HEK293 (cell line): ENCODE measurements around the gene PRMT7.

ENCODE experiments used
- CTCF ChIA-PET: fragments of 350-600 bp; formaldehyde crosslinking; extraction: SDS; loops from one replicate; lab custom pipeline; 2021; ENCODE audit warnings: antibody characterized with exemption; lab: Yijun Ruan, JAX
- POLR2A ChIA-PET: fragments of 300-600 bp; formaldehyde crosslinking; extraction: SDS; loops from one replicate; lab custom pipeline; 2020; ENCODE audit warnings: antibody characterized with exemption, inconsistent platforms; lab: Yijun Ruan, JAX
- H3K27ac ChIP-seq: fragments of 200-500 bp; sonication (Bioruptor generic); 2 replicates; pipeline ENCODE4 v1.5.1; 2014; ENCODE audit warnings: low read depth, low read length, control low read depth, inconsistent platforms; ENCODE audit errors: extremely low read depth
- H3K36me3 ChIP-seq, 2 experiments: fragments of 200-500 bp in 1 of 2; sonication (Bioruptor generic) in 1 of 2; 1 replicate in 1 of 2; 2 replicates in 1 of 2; pipeline ENCODE4 v1.5.1; 2014 to 2017; ENCODE audit warnings: inconsistent platforms in 2 of 2, low read length in 2 of 2; ENCODE audit not compliant: control insufficient read depth in 2 of 2, insufficient read depth in 1 of 2
- H3K4me1 ChIP-seq: fragments of 200-500 bp; sonication (Bioruptor generic); 2 replicates; pipeline ENCODE4 v1.5.1; 2014; ENCODE audit warnings: mild to moderate bottlenecking, low read length, inconsistent platforms; ENCODE audit not compliant: control insufficient read depth, insufficient read depth
- H3K4me3 ChIP-seq: 2 replicates; pipeline ENCODE4 v1.5.1; 2011; ENCODE audit warnings: low read depth, mild to moderate bottlenecking, control low read depth, low read length, moderate library complexity
- H3K9me3 ChIP-seq: fragments of 200-500 bp; sonication (Bioruptor generic); 2 replicates; pipeline ENCODE4 v1.5.1; 2014; ENCODE audit warnings: low read depth, low read length, inconsistent platforms; ENCODE audit not compliant: control insufficient read depth, insufficient read depth
- EGR2 ChIP-seq: fragments of 450-650 bp; formaldehyde crosslinking; IDR thresholded peaks from 2 replicates; pipeline ENCODE4 v1.5.1; 2016; ENCODE audit warnings: low read depth, missing biosample characterization, missing genetic modification characterization
- MZF1 ChIP-seq: fragments of 450-650 bp; formaldehyde crosslinking; IDR thresholded peaks from 2 replicates; pipeline ENCODE4 v1.5.1; 2017; ENCODE audit warnings: missing biosample characterization, missing genetic modification characterization, borderline replicate concordance
- SALL2 ChIP-seq: fragments of 450-650 bp; formaldehyde crosslinking; IDR thresholded peaks from 2 replicates; pipeline ENCODE4 v1.5.0; 2017; ENCODE audit warnings: missing biosample characterization, mild to moderate bottlenecking, missing genetic modification characterization, borderline replicate concordance
- SETDB1 ChIP-seq: IDR thresholded peaks from one replicate; pipeline ENCODE4 v1.6.1; 2017; ENCODE audit warnings: mild to moderate bottlenecking, low read length, moderate library complexity, mixed read lengths; ENCODE audit not compliant: insufficient read length
- YY2 ChIP-seq: fragments of 450-650 bp; formaldehyde crosslinking; IDR thresholded peaks from 2 replicates; pipeline ENCODE4 v1.5.1; 2016; ENCODE audit warnings: missing biosample characterization, missing genetic modification characterization
- ZBTB48 ChIP-seq: fragments of 450-650 bp; formaldehyde crosslinking; IDR thresholded peaks from 2 replicates; pipeline ENCODE4 v1.5.1; 2016; ENCODE audit warnings: missing biosample characterization, missing genetic modification characterization
- ZFHX2 ChIP-seq: fragments of 450-650 bp; formaldehyde crosslinking; conservative IDR thresholded peaks from 2 replicates; pipeline ENCODE4 v1.5.1; 2016; ENCODE audit warnings: missing biosample characterization, missing genetic modification characterization
- ZNF121 ChIP-seq: fragments of 450-650 bp; formaldehyde crosslinking; IDR thresholded peaks from 2 replicates; pipeline ENCODE4 v1.5.1; 2016; ENCODE audit warnings: missing biosample characterization, missing genetic modification characterization
- ZNF132 ChIP-seq: fragments of 450-650 bp; formaldehyde crosslinking; IDR thresholded peaks from 2 replicates; pipeline ENCODE4 v1.5.1; 2017; ENCODE audit warnings: missing biosample characterization, missing genetic modification characterization, borderline replicate concordance
- ZNF140 ChIP-seq: fragments of 450-650 bp; formaldehyde crosslinking; IDR thresholded peaks from 2 replicates; pipeline ENCODE4 v1.5.1; 2016; ENCODE audit warnings: missing biosample characterization, missing genetic modification characterization
- ZNF169 ChIP-seq: fragments of 450-650 bp; formaldehyde crosslinking; IDR thresholded peaks from 2 replicates; pipeline ENCODE4 v1.5.1; 2016; ENCODE audit warnings: missing biosample characterization, missing genetic modification characterization
- ZNF2 ChIP-seq: fragments of 450-650 bp; formaldehyde crosslinking; IDR thresholded peaks from 2 replicates; pipeline ENCODE4 v1.5.1; 2016; ENCODE audit warnings: missing biosample characterization, missing genetic modification characterization
- ZNF266 ChIP-seq: fragments of 450-650 bp; formaldehyde crosslinking; IDR thresholded peaks from 2 replicates; pipeline ENCODE4 v1.5.1; 2016; ENCODE audit warnings: missing biosample characterization, missing genetic modification characterization, low read depth
- ZNF302 ChIP-seq: fragments of 450-650 bp; formaldehyde crosslinking; IDR thresholded peaks from 2 replicates; pipeline ENCODE4 v1.5.1; 2016; ENCODE audit warnings: missing biosample characterization, missing genetic modification characterization, low read depth
- ZNF335 ChIP-seq: fragments of 450-650 bp; formaldehyde crosslinking; conservative IDR thresholded peaks from 2 replicates; pipeline ENCODE4 v1.5.1; 2016; ENCODE audit warnings: missing biosample characterization, missing genetic modification characterization
- ZNF354C ChIP-seq: fragments of 450-650 bp; formaldehyde crosslinking; IDR thresholded peaks from 2 replicates; pipeline ENCODE4 v1.5.1; 2016; ENCODE audit warnings: missing biosample characterization, missing genetic modification characterization, low read depth, borderline replicate concordance
- ZNF423 ChIP-seq: fragments of 450-650 bp; formaldehyde crosslinking; IDR thresholded peaks from 2 replicates; pipeline ENCODE4 v1.5.1; 2016; ENCODE audit warnings: missing biosample characterization, missing genetic modification characterization
- ZNF600 ChIP-seq: fragments of 450-650 bp; formaldehyde crosslinking; IDR thresholded peaks from 2 replicates; pipeline ENCODE4 v1.5.1; 2016; ENCODE audit warnings: missing biosample characterization, missing genetic modification characterization
- ZNF610 ChIP-seq: fragments of 450-650 bp; formaldehyde crosslinking; IDR thresholded peaks from 2 replicates; pipeline ENCODE4 v1.5.1; 2016; ENCODE audit warnings: missing biosample characterization, missing genetic modification characterization, borderline replicate concordance
- ZNF658 ChIP-seq: fragments of 450-650 bp; formaldehyde crosslinking; IDR thresholded peaks from 2 replicates; pipeline ENCODE4; 2016; ENCODE audit warnings: missing biosample characterization, missing genetic modification characterization
- ZNF660 ChIP-seq: fragments of 450-650 bp; IDR thresholded peaks from 2 replicates; pipeline ENCODE4 v1.5.1; 2018; ENCODE audit warnings: missing biosample characterization, mild to moderate bottlenecking, missing genetic modification characterization
- ZNF707 ChIP-seq: fragments of 450-650 bp; formaldehyde crosslinking; IDR thresholded peaks from 2 replicates; pipeline ENCODE4 v1.5.1; 2016; ENCODE audit warnings: missing biosample characterization, missing genetic modification characterization
- ZNF791 ChIP-seq: fragments of 450-650 bp; formaldehyde crosslinking; IDR thresholded peaks from 2 replicates; pipeline ENCODE4 v1.5.1; 2016; ENCODE audit warnings: missing biosample characterization, missing genetic modification characterization
- TF ChIP-seq, protein P1 (sequence below): fragments of 450-650 bp; formaldehyde crosslinking; IDR thresholded peaks from 2 replicates; pipeline ENCODE4 v1.5.1; 2016; ENCODE audit warnings: missing biosample characterization, missing genetic modification characterization
- TF ChIP-seq, protein P2 (sequence below): fragments of 450-650 bp; formaldehyde crosslinking; IDR thresholded peaks from 2 replicates; pipeline ENCODE4 v1.5.1; 2017; ENCODE audit warnings: missing biosample characterization, missing genetic modification characterization
- TF ChIP-seq, protein P3 (sequence below): fragments of 450-650 bp; formaldehyde crosslinking; IDR thresholded peaks from 2 replicates; pipeline ENCODE4 v1.5.1; 2016; ENCODE audit warnings: missing biosample characterization, missing genetic modification characterization
- TF ChIP-seq, protein P4 (sequence below): fragments of 450-650 bp; formaldehyde crosslinking; IDR thresholded peaks from 2 replicates; pipeline ENCODE4 v1.5.1; 2016; ENCODE audit warnings: missing biosample characterization, missing genetic modification characterization

The PRMT7 gene

DNA sequence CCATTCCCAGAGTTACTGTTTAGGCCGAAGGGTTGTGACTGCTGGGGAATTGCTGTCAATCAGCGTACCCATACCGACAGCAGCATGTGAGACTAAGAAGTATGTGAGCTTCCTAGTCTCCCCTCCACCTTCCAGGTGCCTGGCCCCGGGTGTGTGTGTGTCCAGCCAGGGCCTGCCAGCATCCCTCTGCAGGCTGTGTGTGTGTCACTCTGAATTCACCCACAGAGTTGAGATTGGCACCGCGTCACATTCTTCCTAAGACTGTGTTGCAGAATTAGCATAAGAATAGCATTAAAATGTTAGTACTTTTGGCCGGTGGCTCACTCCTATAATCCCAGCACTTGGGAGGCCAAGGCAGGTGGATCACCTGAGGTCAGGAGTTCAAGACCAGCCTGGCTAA lies 31.8 kb downstream of the PRMT7 start:
- H3K27ac ChIP-seq = no peak overlapping the region
- no peaks in the 10 kb centered on the region for H3K9me3 ChIP-seq
- H3K4me1 ChIP-seq = no peaks in the 10 kb centered on the region
- POLR2A ChIA-PET = no interaction called here
- no peak overlapping the region for H3K4me3 ChIP-seq
- TF ChIP-seq ZNF791 (no peak), YY2 (tag by site-specific recombination) (no peak), ZNF335 (tag by site-specific recombination) (no peak), ZNF266 (tag by site-specific recombination) (no peak), SALL2 (tag by site-specific recombination) (no peak), ZNF2 (tag by site-specific recombination) (no peak), ZFHX2 (no peak), ZNF610 (tag by site-specific recombination) (no peak), SETDB1 (no peak), ZNF660 (tag by site-specific recombination) (no peak), ZNF121 (no peak), ZNF132 (tag by site-specific recombination) (no peak), ZNF423 (no peak)
- TF ChIP-seq, protein P1, sequence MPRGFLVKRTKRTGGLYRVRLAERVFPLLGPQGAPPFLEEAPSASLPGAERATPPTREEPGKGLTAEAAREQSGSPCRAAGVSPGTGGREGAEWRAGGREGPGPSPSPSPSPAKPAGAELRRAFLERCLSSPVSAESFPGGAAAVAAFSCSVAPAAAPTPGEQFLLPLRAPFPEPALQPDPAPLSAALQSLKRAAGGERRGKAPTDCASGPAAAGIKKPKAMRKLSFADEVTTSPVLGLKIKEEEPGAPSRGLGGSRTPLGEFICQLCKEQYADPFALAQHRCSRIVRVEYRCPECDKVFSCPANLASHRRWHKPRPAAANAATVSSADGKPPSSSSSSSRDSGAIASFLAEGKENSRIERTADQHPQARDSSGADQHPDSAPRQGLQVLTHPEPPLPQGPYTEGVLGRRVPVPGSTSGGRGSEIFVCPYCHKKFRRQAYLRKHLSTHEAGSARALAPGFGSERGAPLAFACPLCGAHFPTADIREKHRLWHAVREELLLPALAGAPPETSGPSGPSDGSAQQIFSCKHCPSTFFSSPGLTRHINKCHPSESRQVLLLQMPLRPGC (tag by site-specific recombination) = no peak
- TF ChIP-seq, protein P2, sequence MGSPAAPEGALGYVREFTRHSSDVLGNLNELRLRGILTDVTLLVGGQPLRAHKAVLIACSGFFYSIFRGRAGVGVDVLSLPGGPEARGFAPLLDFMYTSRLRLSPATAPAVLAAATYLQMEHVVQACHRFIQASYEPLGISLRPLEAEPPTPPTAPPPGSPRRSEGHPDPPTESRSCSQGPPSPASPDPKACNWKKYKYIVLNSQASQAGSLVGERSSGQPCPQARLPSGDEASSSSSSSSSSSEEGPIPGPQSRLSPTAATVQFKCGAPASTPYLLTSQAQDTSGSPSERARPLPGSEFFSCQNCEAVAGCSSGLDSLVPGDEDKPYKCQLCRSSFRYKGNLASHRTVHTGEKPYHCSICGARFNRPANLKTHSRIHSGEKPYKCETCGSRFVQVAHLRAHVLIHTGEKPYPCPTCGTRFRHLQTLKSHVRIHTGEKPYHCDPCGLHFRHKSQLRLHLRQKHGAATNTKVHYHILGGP (tag by site-specific recombination) = no peak
- H3K36me3 ChIP-seq = peaks cover 18 to 94% of the 10 kb centered on the region in 2 experiments; a peak in 2 of 3 replicates
- CTCF ChIA-PET = interaction anchor here (0.5 to 1.3 kb wide), 4 partner anchors 22 to 967 kb away, joined by 3 to 4 read pairs (median 3); no protein-coding TSS in a partner anchor

DNA sequence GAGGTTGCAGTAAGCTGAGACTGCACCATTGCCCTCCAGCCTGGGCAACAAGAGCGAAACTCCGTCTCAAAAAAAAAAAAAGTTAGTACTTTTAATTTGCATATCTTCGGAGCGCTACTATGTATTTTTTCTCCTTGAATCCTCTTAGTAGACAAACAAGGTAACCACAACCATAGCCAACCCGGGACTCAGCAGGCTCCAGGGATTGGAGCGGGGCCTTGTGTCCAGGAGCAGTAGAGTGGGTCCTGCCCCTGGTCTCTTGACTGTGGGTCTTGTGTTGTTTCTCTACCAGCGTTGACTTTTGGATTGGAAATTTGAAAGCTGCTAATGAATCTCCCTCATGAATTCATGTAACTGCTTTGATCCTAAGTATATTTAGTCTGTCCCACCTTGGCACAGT lies 32.3 kb downstream of the PRMT7 start:
- Histone ChIP-seq H3K36me3 (peaks cover 18 to 94% of the 10 kb centered on the region in 2 experiments; a peak in 2 of 3 replicates), H3K27ac (no peak overlapping the region), H3K4me1 (no peaks in the 10 kb centered on the region), H3K9me3 (no peaks in the 10 kb centered on the region), H3K4me3 (no peak overlapping the region)
- POLR2A ChIA-PET = no interaction called here
- CTCF ChIA-PET = interaction anchor here (0.5 to 1.3 kb wide), 3 partner anchors 54 to 967 kb away, joined by 3 to 4 read pairs (median 3); no protein-coding TSS in a partner anchor
- TF ChIP-seq ZNF169 (tag by site-specific recombination) = no peak
- no peak for TF ChIP-seq ZNF354C (tag by site-specific recombination)
- TF ChIP-seq ZNF707 (tag by site-specific recombination) = no peak
- TF ChIP-seq, protein P3, sequence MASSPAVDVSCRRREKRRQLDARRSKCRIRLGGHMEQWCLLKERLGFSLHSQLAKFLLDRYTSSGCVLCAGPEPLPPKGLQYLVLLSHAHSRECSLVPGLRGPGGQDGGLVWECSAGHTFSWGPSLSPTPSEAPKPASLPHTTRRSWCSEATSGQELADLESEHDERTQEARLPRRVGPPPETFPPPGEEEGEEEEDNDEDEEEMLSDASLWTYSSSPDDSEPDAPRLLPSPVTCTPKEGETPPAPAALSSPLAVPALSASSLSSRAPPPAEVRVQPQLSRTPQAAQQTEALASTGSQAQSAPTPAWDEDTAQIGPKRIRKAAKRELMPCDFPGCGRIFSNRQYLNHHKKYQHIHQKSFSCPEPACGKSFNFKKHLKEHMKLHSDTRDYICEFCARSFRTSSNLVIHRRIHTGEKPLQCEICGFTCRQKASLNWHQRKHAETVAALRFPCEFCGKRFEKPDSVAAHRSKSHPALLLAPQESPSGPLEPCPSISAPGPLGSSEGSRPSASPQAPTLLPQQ (tag by site-specific recombination) = no peak
- TF ChIP-seq EGR2 (tag by site-specific recombination) = no peak
- no peak for TF ChIP-seq ZNF140 (tag by site-specific recombination)
- TF ChIP-seq, protein P4, sequence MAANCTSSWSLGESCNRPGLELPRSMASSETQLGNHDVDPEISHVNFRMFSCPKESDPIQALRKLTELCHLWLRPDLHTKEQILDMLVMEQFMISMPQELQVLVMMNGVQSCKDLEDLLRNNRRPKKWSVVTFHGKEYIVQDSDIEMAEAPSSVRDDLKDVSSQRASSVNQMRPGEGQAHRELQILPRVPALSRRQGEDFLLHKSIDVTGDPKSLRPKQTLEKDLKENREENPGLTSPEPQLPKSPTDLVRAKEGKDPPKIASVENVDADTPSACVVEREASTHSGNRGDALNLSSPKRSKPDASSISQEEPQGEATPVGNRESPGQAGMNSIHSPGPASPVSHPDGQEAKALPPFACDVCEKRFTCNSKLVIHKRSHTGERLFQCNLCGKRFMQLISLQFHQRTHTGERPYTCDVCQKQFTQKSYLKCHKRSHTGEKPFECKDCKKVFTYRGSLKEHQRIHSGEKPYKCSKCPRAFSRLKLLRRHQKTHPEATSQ (tag by site-specific recombination) = no peak
- TF ChIP-seq ZNF658 (tag by site-specific recombination) = no peak
- TF ChIP-seq ZNF302 (tag by site-specific recombination) = no peak
- no peak for TF ChIP-seq ZBTB48 (tag by site-specific recombination)
- TF ChIP-seq ZNF600 (tag by site-specific recombination) = no peak
- TF ChIP-seq MZF1 (tag by site-specific recombination) = no peak
